IMR-90 (cell line): ENCODE data around the gene YIPF6.
A peak's percentile ranks its signal among the peaks of the same experiment; 100 is the strongest.

Experiments
- CTCF ChIP-seq: conservative IDR thresholded peaks from 2 replicates; pipeline ENCODE4 v1.5.1; 2012; ENCODE audit warnings: mild to moderate bottlenecking, low read depth, low read length, improper control_type of control experiment
- MAZ ChIP-seq: IDR thresholded peaks from 2 replicates; pipeline ENCODE4 v1.6.1; 2012; ENCODE audit warnings: low read depth, mild to moderate bottlenecking, low read length, improper control_type of control experiment, moderate library complexity, borderline replicate concordance
- NFE2L2 ChIP-seq: fragments of 150-350 bp; IDR thresholded peaks from 2 replicates; pipeline ENCODE4 v1.6.1; 2016; ENCODE audit warnings: low read depth, mild to moderate bottlenecking, low read length
- POLR2A ChIP-seq: IDR thresholded peaks from 2 replicates; pipeline ENCODE4 v1.6.1; 2012; ENCODE audit warnings: mild to moderate bottlenecking, low read depth, low read length
- RAD21 ChIP-seq: IDR thresholded peaks from 2 replicates; pipeline ENCODE4 v1.6.1; 2012; ENCODE audit warnings: low read length, improper control_type of control experiment
- SMC3 ChIP-seq: fragments of 150-350 bp; IDR thresholded peaks from 2 replicates; pipeline ENCODE4 v1.6.1; 2016; ENCODE audit warnings: low read depth, mild to moderate bottlenecking, antibody characterized with exemption, low read length, moderate library complexity
- USF2 ChIP-seq: fragments of 150-350 bp; IDR thresholded peaks from 2 replicates; pipeline ENCODE4 v1.6.1; 2017; ENCODE audit warnings: mild to moderate bottlenecking, antibody characterized with exemption, low read length, low read depth

DNA sequence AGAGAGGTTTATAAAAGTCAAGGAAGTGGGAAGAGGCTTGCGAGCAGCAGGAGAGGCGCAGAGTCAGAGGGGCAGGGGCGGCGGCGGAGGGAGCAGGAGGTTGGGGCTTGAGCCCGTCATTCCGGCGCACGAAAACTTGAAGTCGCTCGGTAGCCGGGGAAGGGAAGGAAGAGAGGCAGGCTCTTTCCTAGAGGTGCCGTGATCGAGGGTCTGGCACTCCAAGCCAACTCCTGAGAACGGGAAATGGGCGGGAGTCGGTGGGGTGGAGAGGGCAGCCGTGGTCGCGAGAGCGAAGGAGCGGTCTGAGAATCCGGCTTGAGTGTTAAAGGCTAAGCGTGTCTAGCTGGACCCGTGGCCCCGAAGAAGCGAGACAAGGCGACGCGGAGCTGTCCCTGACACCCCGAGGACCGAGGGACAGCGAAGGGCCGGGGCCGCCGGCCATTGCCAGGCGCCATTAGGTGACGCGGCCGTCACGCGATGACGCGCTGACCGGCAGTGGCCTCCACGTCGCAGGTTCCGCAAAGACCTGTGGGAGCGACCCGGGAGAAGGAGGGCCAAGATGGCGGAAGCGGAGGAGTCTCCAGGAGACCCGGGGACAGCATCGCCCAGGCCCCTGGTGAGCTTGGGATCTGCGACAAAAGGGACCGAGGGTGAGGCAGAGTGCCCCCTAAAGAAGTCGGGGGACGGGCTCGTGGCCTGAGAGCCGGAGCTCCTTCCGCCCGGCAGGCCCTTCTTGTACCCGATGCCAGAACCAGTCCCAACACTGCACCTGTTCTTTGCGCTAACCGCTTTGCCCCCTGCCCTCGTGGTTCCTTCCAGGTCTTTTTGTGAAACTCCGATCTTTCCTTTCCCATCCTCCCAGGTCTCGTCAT, at the start of gene YIPF6:
- no peak for TF ChIP-seq CTCF
- peak; percentile 96 for TF ChIP-seq POLR2A
- no peak for TF ChIP-seq RAD21
- TF ChIP-seq MAZ, result peak; percentile 28; the same call in 1 of the 2 replicates
- 0 out of 2 replicates have a peak, but pooled peaks have one; percentile 25 for TF ChIP-seq USF2
- TF ChIP-seq NFE2L2, result no peak
- no peak for TF ChIP-seq SMC3
